Measurements from ENCODE around the gene SMCO1. TPM values are rescaled to one million over a fixed set of nuclear protein-coding genes. Genes with fewer than 3 reads are reported as not detected.

Gene SMCO1
- polyA plus RNA-seq, 3 donors: not detected

- H3K27me3 Mint-ChIP-seq (ENCODE audit: low read depth in 3 of 3): peaks cover 0 to 2% (median 1%) of the 10 kb centered on the region in 3 donors
- H3K4me1 Mint-ChIP-seq: peaks cover 37% of the 10 kb centered on the region
Measured at GRCh38 chr3:196503196-196504076, 11.7 kb downstream of the SMCO1 start, which contains the start of gene RNF168. TSS of gene RNF168 (minus strand) at chr3:196503768. CDS start at chr3:196503173, 595 bp downstream.

More at GRCh38 chr3:196503196-196504076, 11.7 kb downstream of the SMCO1 start, which contains the start of gene RNF168:
- H4K20me1 ChIP-seq (ENCODE audit: insufficient read depth, low read length): peaks cover 45% of the 10 kb centered on the region
- Mint-ChIP-seq H3K9me3 (peaks cover 4 to 15% (median 9%) of the 10 kb centered on the region in 7 donors), H3K4me3 (peak within 1 kb of the TSS; percentile 99), H3K27ac (peak within 1 kb of the TSS; percentile 96 to 99 (median 97)), H3K36me3 (peaks cover 10 to 15% of the 10 kb centered on the region in 2 donors)
- peaks cover 0 to 11% of the 10 kb centered on the region in 2 donors for H3K36me3 ChIP-seq (replicated peaks in 1 of 2; ENCODE audit: control insufficient read depth in 1 of 2, insufficient read depth in 2 of 2, low read length in 2 of 2)
- peaks cover 6 to 11% of the 10 kb centered on the region in 2 donors for H3K9me3 ChIP-seq (replicated peaks in 1 of 2; ENCODE audit: control insufficient read depth in 1 of 2, insufficient read depth in 1 of 2, low read length in 2 of 2)
- peak; percentile 83 to 92 (median 85) for DNase-seq
- H3K79me2 ChIP-seq (ENCODE audit: insufficient read depth, low read length): peaks cover 51% of the 10 kb centered on the region
- no peak for TF ChIP-seq CTCF (IDR thresholded peaks at IDR 0.05)
- intact Hi-C loops (cut with micrococcal nuclease): loop anchor here in 1 of 2 donors (5.0 kb wide), 1 partner anchor 71 kb away; the partner anchor contains the start of gene UBXN7
- peak within 1 kb of the TSS; percentile 82 for H3K4me2 ChIP-seq (replicated peaks; ENCODE audit: extremely low read depth, low read length, poor library complexity, severe bottlenecking)
- peak within 1 kb of the TSS; percentile 89 to 99 for H3K27ac ChIP-seq (ENCODE audit: low read depth in 1 of 2, low read length in 2 of 2)
- H3K27me3 ChIP-seq (ENCODE audit: control insufficient read depth in 2 of 2, insufficient read depth in 2 of 2, low read length in 2 of 2): no peaks in the 10 kb centered on the region
- H3K4me3 ChIP-seq (replicated peaks in 1 of 3; ENCODE audit: low read depth in 2 of 3, low read length in 3 of 3): peak within 1 kb of the TSS; percentile 74 to 95 (median 84)
- under 1% methylated on average over 66 of the region's 75 CpGs for whole genome bisulfite sequencing (ENCODE audit: insufficient coverage)
- H2AFZ ChIP-seq (ENCODE audit: insufficient read depth, low read depth, low read length, poor library complexity, severe bottlenecking): peak within 1 kb of the TSS; percentile 60
- H3K9ac ChIP-seq (ENCODE audit: insufficient read depth, low read length, poor library complexity, severe bottlenecking): peak within 1 kb of the TSS; percentile 95
- peaks cover 23 to 32% of the 10 kb centered on the region in 2 donors for H3K4me1 ChIP-seq (ENCODE audit: control insufficient read depth in 1 of 2, insufficient read depth in 2 of 2, low read length in 2 of 2)
